Measurements from ENCODE around the gene PTPRN2.

The PTPRN2 gene

GRCh38 chr7:158450476-158451124 is 137.0 kb downstream of the PTPRN2 start:
- H3K4me3 ChIP-seq (ENCODE audit: low read depth, low read length) = no peak overlapping the region
- no peak for TF ChIP-seq CTCF (IDR thresholded peaks at IDR 0.05; ENCODE audit: borderline replicate concordance, insufficient read depth, low read depth, low read length)

GRCh38 chr7:158449942-158450341 is 137.7 kb downstream of the PTPRN2 start:
- no peak for TF ChIP-seq CTCF (IDR thresholded peaks at IDR 0.05; ENCODE audit: borderline replicate concordance, insufficient read depth, low read depth, low read length)
- no peak overlapping the region for H3K4me3 ChIP-seq (ENCODE audit: low read depth, low read length)

- no peak overlapping the region for H3K4me3 ChIP-seq (ENCODE audit: low read depth, low read length)
- TF ChIP-seq CTCF (IDR thresholded peaks at IDR 0.05; ENCODE audit: borderline replicate concordance, insufficient read depth, low read depth, low read length) = no peak
These were observed 138.4 kb downstream of the PTPRN2 start for GRCh38 chr7:158449266-158449665.

GRCh38 chr7:158448430-158449100 is 139.1 kb downstream of the PTPRN2 start:
- no peak for TF ChIP-seq CTCF (IDR thresholded peaks at IDR 0.05; ENCODE audit: borderline replicate concordance, insufficient read depth, low read depth, low read length)

GRCh38 chr7:158447506-158448171 is 140.0 kb downstream of the PTPRN2 start:
- no peak overlapping the region for H3K4me3 ChIP-seq (ENCODE audit: low read depth, low read length)
- TF ChIP-seq CTCF (IDR thresholded peaks at IDR 0.05; ENCODE audit: borderline replicate concordance, insufficient read depth, low read depth, low read length) = no peak

More at GRCh38 chr7:158448430-158449100, 139.1 kb downstream of the PTPRN2 start:
- H3K4me3 ChIP-seq (ENCODE audit: low read depth, low read length) = no peak overlapping the region

- H3K4me3 ChIP-seq (ENCODE audit: low read depth, low read length) = no peak overlapping the region
- TF ChIP-seq CTCF (IDR thresholded peaks at IDR 0.05; ENCODE audit: borderline replicate concordance, insufficient read depth, low read depth, low read length) = no peak
These were observed 140.5 kb downstream of the PTPRN2 start for GRCh38 chr7:158447151-158447505.
